Neutrophil (primary cell): ENCODE results near the gene MARCHF3.
A peak's percentile ranks its signal among the peaks of the same experiment; 100 is the strongest.

Experiments
- H3K27ac ChIP-seq: fragments of 200-600 bp; sonication (generic); 2 replicates; pipeline ENCODE4 v1.5.1; 2016; ENCODE audit warnings: mild to moderate bottlenecking, moderate library complexity
- H3K27me3 ChIP-seq: fragments of 200-600 bp; sonication (generic); 2 replicates; pipeline ENCODE4 v1.6.0; 2016; ENCODE audit warnings: mild to moderate bottlenecking
- H3K36me3 ChIP-seq: fragments of 200-600 bp; sonication (generic); 2 replicates; pipeline ENCODE4 v1.5.1; 2017
- H3K4me1 ChIP-seq, 2 experiments: fragments of 200-600 bp in 1 of 2; sonication (generic) in 1 of 2; 1 replicate in 1 of 2; 2 replicates in 1 of 2; pipeline versions ENCODE4 v1.5.1 to v1.6.1; 2013 to 2016; ENCODE audit warnings: low read depth in 1 of 2, low read length in 1 of 2, mild to moderate bottlenecking in 1 of 2, moderate library complexity in 1 of 2; ENCODE audit not compliant: control insufficient read depth in 1 of 2, insufficient read depth in 1 of 2
- H3K4me3 ChIP-seq, 2 experiments: fragments of 200-600 bp in 1 of 2; sonication (generic) in 1 of 2; 1 replicate in 1 of 2; 2 replicates in 1 of 2; pipeline ENCODE4 v1.5.1; 2013 to 2016; ENCODE audit warnings: low read depth in 1 of 2, low read length in 1 of 2, mild to moderate bottlenecking in 1 of 2, moderate library complexity in 1 of 2
- H3K9me3 ChIP-seq: fragments of 200-600 bp; sonication (generic); 2 replicates; pipeline ENCODE4 v1.5.1; 2016
- TF ChIP-seq, protein P1 (sequence below): fragments of 200-600 bp; sonication (generic); IDR thresholded peaks from 2 replicates; pipeline ENCODE4 v1.5.1; 2016; ENCODE audit warnings: antibody characterized with exemption

MARCHF3 gene

DNA sequence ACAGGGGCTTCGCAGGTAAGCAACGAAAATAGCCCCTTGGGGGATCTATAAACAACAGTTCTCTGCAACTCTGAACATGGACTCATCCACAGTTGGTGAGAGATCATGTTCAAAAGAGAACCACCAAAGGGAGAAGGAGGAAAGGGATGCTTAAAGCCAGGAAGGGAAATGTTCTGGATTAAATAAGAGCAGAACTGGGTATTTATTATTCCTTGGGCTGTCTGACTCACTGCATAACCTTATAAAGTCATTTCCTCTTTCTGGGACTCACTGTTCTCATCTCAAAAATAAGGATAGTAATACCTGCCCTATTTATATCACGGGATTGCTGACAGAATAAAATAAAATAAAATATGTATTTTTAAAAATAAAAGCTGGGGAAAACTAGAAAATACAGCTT is 11.2 kb upstream of the MARCHF3 start:
- H3K27ac ChIP-seq = no peak overlapping the region

DNA sequence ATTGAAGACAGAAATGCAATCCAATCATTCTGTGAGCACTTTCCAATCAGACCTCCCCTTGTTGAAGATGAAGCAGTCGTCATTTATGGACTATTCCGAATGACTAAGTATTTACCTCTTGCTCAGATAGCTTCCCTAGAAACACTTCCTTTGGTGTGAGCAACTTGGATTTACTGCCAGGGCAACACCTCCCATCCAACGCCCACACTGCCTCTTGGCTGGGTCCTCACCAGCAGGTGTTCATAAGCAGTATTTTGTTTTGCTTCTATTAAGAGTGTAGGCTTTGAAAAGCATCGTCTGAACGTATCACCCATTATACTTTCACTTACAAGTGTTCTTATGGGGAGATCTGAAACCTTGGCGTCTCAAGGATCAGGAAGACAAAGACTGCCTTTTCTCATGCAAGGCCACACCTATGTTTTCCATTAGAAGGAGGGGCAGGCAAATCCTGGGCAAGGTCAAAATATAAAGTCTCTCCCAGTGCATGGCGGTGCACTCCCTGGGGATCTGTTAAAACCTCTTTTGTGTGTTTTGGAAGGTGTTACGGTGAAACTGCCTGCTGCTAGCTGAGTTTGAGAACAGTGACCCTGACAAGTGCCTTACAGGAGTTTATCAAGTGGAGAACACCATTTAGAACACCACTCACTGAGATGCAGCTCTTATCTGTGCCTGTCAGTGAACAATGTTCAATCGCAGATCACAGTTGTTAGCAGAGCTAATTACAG is 10.6 kb upstream of the MARCHF3 start:
- Histone ChIP-seq H3K27ac (no peak overlapping the region), H3K27me3 (no peaks in the 10 kb centered on the region), H3K36me3 (no peaks in the 10 kb centered on the region), H3K4me1 (no peaks in the 10 kb centered on the region), H3K9me3 (no peaks in the 10 kb centered on the region), H3K4me3 (no peak overlapping the region)
- TF ChIP-seq, protein P1, sequence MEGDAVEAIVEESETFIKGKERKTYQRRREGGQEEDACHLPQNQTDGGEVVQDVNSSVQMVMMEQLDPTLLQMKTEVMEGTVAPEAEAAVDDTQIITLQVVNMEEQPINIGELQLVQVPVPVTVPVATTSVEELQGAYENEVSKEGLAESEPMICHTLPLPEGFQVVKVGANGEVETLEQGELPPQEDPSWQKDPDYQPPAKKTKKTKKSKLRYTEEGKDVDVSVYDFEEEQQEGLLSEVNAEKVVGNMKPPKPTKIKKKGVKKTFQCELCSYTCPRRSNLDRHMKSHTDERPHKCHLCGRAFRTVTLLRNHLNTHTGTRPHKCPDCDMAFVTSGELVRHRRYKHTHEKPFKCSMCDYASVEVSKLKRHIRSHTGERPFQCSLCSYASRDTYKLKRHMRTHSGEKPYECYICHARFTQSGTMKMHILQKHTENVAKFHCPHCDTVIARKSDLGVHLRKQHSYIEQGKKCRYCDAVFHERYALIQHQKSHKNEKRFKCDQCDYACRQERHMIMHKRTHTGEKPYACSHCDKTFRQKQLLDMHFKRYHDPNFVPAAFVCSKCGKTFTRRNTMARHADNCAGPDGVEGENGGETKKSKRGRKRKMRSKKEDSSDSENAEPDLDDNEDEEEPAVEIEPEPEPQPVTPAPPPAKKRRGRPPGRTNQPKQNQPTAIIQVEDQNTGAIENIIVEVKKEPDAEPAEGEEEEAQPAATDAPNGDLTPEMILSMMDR = no peak

More for the DNA sequence above, 11.2 kb upstream of the MARCHF3 start:
- H3K27me3 ChIP-seq = no peaks in the 10 kb centered on the region
- no peaks in the 10 kb centered on the region for H3K36me3 ChIP-seq
- no peaks in the 10 kb centered on the region for H3K4me1 ChIP-seq
- H3K4me3 ChIP-seq = no peak overlapping the region
- no peaks in the 10 kb centered on the region for H3K9me3 ChIP-seq
- TF ChIP-seq, protein P1 = no peak

DNA sequence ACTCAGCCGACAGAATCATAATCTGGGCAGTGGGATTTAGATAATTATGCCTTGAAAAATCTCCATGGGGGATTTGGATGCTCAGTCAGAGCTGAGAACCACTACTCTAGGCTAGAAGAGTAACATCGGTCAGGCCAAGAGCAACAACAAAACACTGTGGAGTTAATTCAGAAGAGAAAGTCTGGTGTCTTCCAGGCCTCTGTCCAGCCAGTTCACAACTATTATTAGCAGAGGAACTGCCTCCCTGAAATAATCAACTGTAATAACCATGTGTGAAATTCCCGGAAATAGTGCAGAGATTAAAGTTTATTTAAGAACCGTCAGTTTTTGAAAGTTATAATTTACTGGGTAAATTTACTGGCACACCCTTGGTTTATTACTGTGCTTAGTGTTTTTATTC is 8.2 kb upstream of the MARCHF3 start:
- Histone ChIP-seq H3K36me3 (no peaks in the 10 kb centered on the region), H3K9me3 (no peaks in the 10 kb centered on the region), H3K27ac (no peak overlapping the region), H3K4me1 (no peaks in the 10 kb centered on the region), H3K27me3 (peaks cover 6% of the 10 kb centered on the region), H3K4me3 (no peak overlapping the region)
- TF ChIP-seq, protein P1 = no peak

DNA sequence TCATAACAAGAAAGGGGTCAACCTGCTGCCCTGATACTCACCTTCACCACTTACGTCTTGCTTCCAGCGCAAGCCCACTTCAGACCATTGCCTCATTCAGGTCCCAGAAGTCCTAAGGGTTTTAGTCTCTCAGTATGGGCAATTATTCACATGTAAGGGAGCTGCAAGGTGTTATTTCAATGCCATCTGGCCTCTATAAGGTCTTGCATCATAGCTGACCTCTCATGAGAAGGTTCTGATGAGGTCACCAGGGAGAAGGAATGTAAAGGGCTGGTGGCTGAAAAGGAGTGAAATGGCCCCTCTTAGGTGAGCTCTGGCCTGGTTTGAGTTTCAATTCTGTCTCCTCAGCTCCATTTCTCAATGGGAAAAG is 1.5 kb upstream of the MARCHF3 start:
- Histone ChIP-seq H3K9me3 (no peaks in the 10 kb centered on the region), H3K27ac (no peak overlapping the region), H3K36me3 (no peaks in the 10 kb centered on the region), H3K4me3 (peak overlapping the region in 1 of 2 experiments; percentile 85), H3K4me1 (peaks cover 24 to 26% of the 10 kb centered on the region in 2 experiments), H3K27me3 (peaks cover 48% of the 10 kb centered on the region)
- TF ChIP-seq, protein P1 = no peak

DNA sequence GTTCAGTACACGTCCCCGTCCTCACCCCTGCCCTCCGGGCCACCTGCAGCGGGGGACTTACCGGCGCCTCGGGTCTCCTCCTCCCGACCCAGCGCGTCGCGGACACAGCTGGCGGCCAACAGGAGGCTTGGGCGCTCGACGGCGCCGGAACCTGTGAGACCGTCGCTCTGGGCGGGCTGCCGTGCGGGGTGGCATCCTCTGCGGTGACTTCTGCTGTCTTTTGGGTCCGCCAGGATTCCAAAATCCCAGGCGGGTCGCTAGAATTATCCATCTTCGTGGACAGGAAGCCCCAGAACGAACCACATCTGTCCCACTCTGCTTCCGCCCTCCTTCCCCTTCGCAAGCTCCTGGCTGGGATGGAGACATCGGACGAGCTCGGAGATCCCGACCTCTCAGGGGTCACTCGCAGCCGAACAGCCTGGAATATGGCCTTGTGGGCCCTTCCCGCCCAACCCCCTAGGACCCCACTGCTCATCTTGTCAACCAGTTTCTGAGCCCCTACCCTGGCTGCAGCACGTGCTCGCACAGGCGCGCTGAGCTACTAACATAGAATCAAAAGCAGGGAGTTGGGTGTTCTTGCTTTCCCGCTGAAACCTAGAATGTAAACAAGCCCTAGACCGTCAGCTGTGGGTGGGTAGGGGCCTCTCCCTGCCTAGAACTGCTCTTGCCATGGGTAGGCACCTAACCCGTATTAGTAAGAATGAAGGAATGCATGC is 947 bp upstream of the MARCHF3 start:
- Histone ChIP-seq H3K4me1 (peaks cover 24 to 26% of the 10 kb centered on the region in 2 experiments), H3K27me3 (peaks cover 48% of the 10 kb centered on the region), H3K4me3 (peak overlapping the region; percentile 82 to 85), H3K9me3 (no peaks in the 10 kb centered on the region), H3K36me3 (no peaks in the 10 kb centered on the region), H3K27ac (peak overlapping the region; percentile 73)
- TF ChIP-seq, protein P1 = no peak
